ENCODE results near the gene XRCC3.
"Not testable (repeated sequence)": the region's sequence is repeated elsewhere in the genome, so short reads cannot be mapped to it uniquely, and the experiment has no call there.

Gene XRCC3

GRCh38 chr14:103662029-103662428 lies 53.2 kb downstream of the XRCC3 start:
- DNase-seq = no peak

GRCh38 chr14:103659631-103660030 lies 55.6 kb downstream of the XRCC3 start:
- no peak for DNase-seq

GRCh38 chr14:103657471-103657870 lies 57.8 kb downstream of the XRCC3 start:
- DNase-seq = no peak

GRCh38 chr14:103656756-103657133 lies 58.5 kb downstream of the XRCC3 start:
- DNase-seq = no peak

GRCh38 chr14:103656031-103656755 lies 59.1 kb downstream of the XRCC3 start:
- DNase-seq = no peak

GRCh38 chr14:103654619-103655018 lies 60.6 kb downstream of the XRCC3 start:
- no peak for DNase-seq

- no peak for DNase-seq
These were observed 61.4 kb downstream of the XRCC3 start for GRCh38 chr14:103653805-103654204.

- DNase-seq = not testable (repeated sequence)
These were observed 61.9 kb downstream of the XRCC3 start for GRCh38 chr14:103653336-103653735.

- DNase-seq = no peak
These were observed 62.4 kb downstream of the XRCC3 start for GRCh38 chr14:103652806-103653205.

GRCh38 chr14:103651585-103651984 lies 63.7 kb downstream of the XRCC3 start:
- no peak for DNase-seq

GRCh38 chr14:103650213-103650612 lies 65.0 kb downstream of the XRCC3 start:
- no peak for DNase-seq

- DNase-seq = no peak
These were observed 66.2 kb downstream of the XRCC3 start for GRCh38 chr14:103649001-103649400.
